Stimulated activated CD4-positive, alpha-beta T cell treated with anti-CD3 and anti-CD28 coated beads, TNF-alpha, amount 100 ng/mL, for 1 hour (primary cell): ENCODE measurements around the gene LARGE1.

Experiments
- DNase-seq, 3 donors: peaks; one replicate each; pipeline ENCODE4 v3.0.0-alpha.2; 2020; ENCODE audit warnings: low read depth in 3 of 3, low spot score in 1 of 3

LARGE1 gene

GRCh38 chr22:33451866-33452469, 468.3 kb downstream of the LARGE1 start:
- DNase-seq: no peak

GRCh38 chr22:33450756-33451155, 469.5 kb downstream of the LARGE1 start:
- DNase-seq: no peak

GRCh38 chr22:33447733-33448132, 472.5 kb downstream of the LARGE1 start:
- DNase-seq: no peak

- no peak for DNase-seq
Observed at GRCh38 chr22:33443683-33444082, 476.6 kb downstream of the LARGE1 start.

- no peak for DNase-seq
Observed at GRCh38 chr22:33440756-33441155, 479.5 kb downstream of the LARGE1 start.

- no peak for DNase-seq
Observed at GRCh38 chr22:33438273-33438672, 482.0 kb downstream of the LARGE1 start.

- DNase-seq: no peak
Observed at GRCh38 chr22:33431300-33431699, 489.0 kb downstream of the LARGE1 start.

GRCh38 chr22:33429281-33429680, 491.0 kb downstream of the LARGE1 start:
- DNase-seq: no peak

- DNase-seq: no peak
Observed at GRCh38 chr22:33427461-33427860, 492.8 kb downstream of the LARGE1 start.

- no peak for DNase-seq
Observed at GRCh38 chr22:33426451-33426850, 493.8 kb downstream of the LARGE1 start.

- DNase-seq: no peak
Observed at GRCh38 chr22:33421859-33422258, 498.4 kb downstream of the LARGE1 start.

- no peak for DNase-seq
Observed at GRCh38 chr22:33418484-33418883, 501.8 kb downstream of the LARGE1 start.

- DNase-seq: no peak
Observed at GRCh38 chr22:33415401-33415800, 504.9 kb downstream of the LARGE1 start.

- no peak for DNase-seq
Observed at GRCh38 chr22:33409079-33409478, 511.2 kb downstream of the LARGE1 start.

GRCh38 chr22:33405194-33405593, 515.1 kb downstream of the LARGE1 start:
- DNase-seq: no peak

- DNase-seq: no peak
Observed at GRCh38 chr22:33404723-33405122, 515.6 kb downstream of the LARGE1 start.

- no peak for DNase-seq
Observed at GRCh38 chr22:33402325-33402724, 518.0 kb downstream of the LARGE1 start.

- no peak for DNase-seq
Observed at GRCh38 chr22:33401291-33401690, 519.0 kb downstream of the LARGE1 start.

- no peak for DNase-seq
Observed at GRCh38 chr22:33400891-33401290, 519.4 kb downstream of the LARGE1 start.

- no peak for DNase-seq
Observed at GRCh38 chr22:33400061-33400840, 520.0 kb downstream of the LARGE1 start.

GRCh38 chr22:33397381-33397907, 522.8 kb downstream of the LARGE1 start:
- no peak for DNase-seq

GRCh38 chr22:33393432-33393831, 526.8 kb downstream of the LARGE1 start:
- no peak for DNase-seq

- DNase-seq: no peak
Observed at GRCh38 chr22:33391298-33391697, 529.0 kb downstream of the LARGE1 start.
